Measurements from ENCODE around the gene MDK.

- TF ChIP-seq ZNF335 (tag by site-specific recombination; conservative IDR thresholded peaks at IDR 0.05) (no peak), CTCF (tag by site-specific recombination; IDR thresholded peaks at IDR 0.05) (no peak), INSM2 (tag by site-specific recombination; IDR thresholded peaks at IDR 0.05) (no peak), ZNF121 (tag by site-specific recombination; IDR thresholded peaks at IDR 0.05) (no peak), ZNF274 (IDR thresholded peaks at IDR 0.05; ENCODE audit: low read length) (no peak), ZNF274 (tag by site-specific recombination; IDR thresholded peaks at IDR 0.05; ENCODE audit: borderline replicate concordance) (no peak), YY1 (tag by site-specific recombination; IDR thresholded peaks at IDR 0.05) (no peak), PATZ1 (tag by site-specific recombination; IDR thresholded peaks at IDR 0.05) (no peak), ZNF140 (tag by site-specific recombination; IDR thresholded peaks at IDR 0.05) (no peak), ZNF302 (tag by site-specific recombination; IDR thresholded peaks at IDR 0.05; ENCODE audit: low read depth) (no peak), ZNF354C (tag by site-specific recombination; IDR thresholded peaks at IDR 0.05; ENCODE audit: borderline replicate concordance, low read depth) (no peak), ZBTB26 (tag by site-specific recombination; optimal IDR thresholded peaks at IDR 0.05) (no peak), ZSCAN23 (tag by site-specific recombination; IDR thresholded peaks at IDR 0.05) (no peak)
Observed at GRCh38 chr11:46374815-46375214, 6.7 kb upstream of the MDK start.
